GM21390 (cell line): ENCODE measurements around the gene NTM.
A peak's percentile ranks its signal among the peaks of the same experiment; 100 is the strongest.

Experiments
- ATAC-seq: cut with Tn5 transposase; IDR thresholded peaks from one replicate; pipeline ENCODE4 v1.9.1; 2021; ENCODE audit not compliant: unreplicated experiment

NTM gene

DNA sequence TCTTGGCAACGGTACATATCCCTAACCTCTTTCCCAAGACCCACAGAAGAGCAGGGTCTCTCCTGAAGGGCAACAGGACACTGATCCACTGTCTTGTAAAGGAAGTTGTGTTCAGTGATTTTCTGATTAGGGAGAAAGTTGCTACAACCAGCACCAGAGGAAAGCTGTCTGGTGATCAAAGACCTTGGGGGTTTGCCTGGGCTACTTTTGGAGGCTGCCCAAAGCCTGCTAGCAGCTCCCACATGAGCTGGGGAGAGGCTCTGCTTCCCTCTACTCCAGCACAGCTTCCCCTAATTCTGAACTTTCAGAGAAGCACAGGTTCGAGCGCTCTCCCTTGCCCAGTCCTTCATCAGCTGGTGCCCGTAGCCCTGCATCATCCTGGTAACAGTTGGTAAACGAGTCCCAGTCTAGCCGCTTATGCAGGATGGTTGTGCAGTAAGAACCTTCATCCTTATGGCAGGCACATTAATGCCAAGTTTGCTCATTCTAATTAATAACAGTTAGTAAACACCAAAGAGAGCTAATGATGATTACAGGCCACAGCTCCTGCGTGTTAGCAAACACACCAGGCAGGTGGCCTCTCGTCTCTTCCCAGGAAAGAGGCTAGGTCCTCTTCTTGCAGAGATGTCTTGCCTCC, 173.1 kb downstream of the NTM start:
- no peak for ATAC-seq

- no peak for ATAC-seq
Measured at GRCh38 chr11:131544591-131544990, 174.2 kb downstream of the NTM start.

DNA sequence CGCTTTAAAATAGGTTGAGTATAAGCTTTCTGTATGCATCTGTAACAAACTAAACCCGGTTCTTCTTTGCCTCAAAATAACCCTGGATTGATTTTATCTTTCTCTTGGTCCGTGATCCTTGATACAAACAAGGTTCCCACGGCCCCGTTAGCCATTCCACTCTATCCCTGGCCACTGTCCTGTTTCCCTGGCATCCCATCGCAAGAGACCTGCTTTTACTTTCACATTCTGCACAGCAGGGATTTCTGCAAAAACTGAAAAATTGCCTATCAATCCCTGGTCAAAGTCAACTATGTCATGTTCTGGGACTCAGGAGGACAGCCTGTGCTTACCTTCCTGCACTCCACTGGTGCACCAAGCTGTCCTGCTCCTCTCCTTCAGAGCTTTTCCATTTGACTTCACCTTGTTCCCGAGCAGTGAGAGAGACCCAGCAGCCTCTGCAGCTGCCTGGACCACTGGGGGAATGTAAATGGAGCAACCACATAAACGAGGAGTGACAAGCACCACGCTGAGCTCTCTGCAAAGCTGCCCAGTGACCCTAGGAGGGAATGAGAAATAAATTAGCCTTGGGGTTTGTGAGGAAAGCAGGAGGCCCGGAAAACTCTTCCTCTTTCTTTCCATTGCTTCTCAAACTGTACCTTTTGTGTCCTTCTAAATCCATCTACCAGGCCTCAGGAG, 175.9 kb downstream of the NTM start:
- ATAC-seq = no peak

DNA sequence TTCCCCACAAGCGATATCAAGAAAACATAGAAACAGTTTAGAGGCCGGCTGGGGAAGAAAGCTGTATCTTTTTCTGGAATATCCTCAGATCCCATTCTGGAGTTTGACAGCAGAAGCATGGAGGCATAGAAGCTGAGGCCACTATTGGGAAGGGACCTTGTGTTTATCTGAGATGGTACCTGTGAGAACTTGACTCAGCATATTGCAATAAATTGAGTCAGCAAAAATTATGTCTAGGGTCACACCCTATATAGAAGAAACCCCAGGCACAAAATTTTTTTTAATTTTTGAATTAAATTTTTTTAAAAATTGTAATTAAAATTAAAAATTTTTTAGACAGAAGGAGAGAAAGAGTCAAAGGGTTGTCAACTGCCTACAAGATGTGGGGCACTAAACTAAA, 178.7 kb downstream of the NTM start:
- no peak for ATAC-seq

DNA sequence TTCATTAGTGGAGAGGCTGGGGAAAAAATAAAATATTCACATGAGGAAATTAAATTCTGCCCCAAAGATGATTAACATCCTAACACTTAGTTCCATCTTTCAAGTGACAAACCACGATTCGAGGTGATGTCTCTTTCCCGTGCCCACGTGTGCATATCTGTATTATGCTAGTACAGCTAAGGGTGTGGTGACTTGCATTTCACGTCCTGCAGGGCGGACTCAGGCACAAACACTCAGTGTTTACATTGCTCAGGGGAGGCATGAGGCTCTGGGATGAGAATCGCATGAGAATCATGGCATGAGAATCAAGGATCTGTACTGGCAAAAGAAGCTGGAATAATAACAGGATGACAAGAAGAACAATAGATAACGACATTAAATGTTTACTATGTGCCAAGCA, 179.4 kb downstream of the NTM start:
- ATAC-seq = no peak

DNA sequence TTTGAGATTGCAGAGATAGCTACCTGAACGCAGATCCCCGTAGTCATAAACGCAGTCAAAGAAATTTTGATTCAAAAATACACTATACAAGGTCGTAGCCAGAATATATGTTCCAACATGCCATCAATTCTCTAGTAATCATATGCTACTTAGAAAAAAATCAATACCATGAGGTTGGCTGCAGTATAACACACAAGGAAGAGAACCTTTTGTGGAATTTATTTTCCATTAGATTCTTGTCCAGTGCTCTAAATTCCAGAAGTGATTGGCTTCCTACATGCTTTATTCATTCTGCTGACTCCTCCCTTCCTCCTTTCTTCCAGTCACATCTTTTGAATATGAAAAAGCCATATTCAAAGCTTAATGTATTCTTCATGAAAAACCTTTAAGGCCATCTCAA, 189.9 kb downstream of the NTM start:
- no peak for ATAC-seq

GRCh38 chr11:131561501-131561900, 191.1 kb downstream of the NTM start:
- no peak for ATAC-seq

DNA sequence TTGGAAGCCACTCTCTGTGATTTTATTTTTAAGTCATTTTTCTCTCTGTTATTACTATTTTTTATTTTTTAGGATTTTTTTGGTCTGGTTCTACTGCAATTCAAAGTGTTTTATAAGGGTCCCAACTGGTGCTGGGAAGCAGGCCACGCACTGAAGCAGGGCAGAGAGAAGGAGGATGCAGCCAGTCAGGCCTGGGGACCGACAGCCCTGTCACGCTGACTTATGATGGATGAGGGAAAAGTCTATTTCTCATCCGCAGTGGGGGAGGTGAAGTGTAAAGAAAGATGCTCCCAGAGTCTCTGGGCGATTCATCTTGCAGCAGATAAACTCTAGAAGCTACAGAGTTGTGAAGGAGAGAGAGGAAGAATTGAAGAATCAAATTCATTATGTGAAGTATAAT, 191.6 kb downstream of the NTM start:
- no peak for ATAC-seq

GRCh38 chr11:131568318-131568717, 197.9 kb downstream of the NTM start:
- no peak for ATAC-seq

DNA sequence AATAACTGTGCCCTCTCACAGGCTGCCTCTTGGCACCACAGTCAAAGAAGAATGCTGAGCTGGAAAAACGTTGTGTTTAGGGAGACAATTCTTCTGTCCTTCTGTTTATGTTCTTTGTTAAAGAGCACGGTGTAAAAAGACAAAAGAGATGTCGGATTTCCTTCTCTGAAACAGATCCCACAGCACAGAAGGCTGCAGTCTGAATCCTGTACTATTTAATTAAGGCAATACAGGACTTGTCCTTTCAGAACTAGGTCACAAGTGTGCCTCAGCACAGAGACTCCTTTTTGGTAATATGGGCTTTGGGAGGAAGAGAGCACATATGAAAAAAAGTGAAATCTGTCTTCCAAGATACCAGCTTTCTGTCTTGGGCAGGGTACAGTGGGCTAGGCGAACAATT, 201.2 kb downstream of the NTM start:
- ATAC-seq = no peak

DNA sequence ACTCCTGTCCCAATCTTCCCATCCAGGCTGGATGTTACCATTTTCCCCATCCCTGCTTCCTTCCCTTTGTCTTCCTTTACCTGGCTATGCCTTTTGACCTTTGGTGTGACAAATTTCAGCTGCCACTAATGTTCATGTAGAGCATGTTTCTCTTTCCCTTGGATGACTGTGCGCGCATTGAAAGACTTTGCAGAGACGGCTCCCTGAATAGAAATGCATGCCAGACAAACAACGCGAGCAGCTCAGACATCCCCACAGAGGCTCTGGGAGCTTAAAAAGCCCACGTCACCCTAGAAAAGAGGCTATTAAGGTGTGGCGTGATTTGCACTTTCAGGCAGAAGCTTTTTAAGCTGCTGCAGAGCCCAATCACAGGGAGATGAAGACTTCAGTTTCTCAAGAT, 202.0 kb downstream of the NTM start:
- ATAC-seq = no peak

GRCh38 chr11:131579932-131580387, 209.5 kb downstream of the NTM start:
- peak; percentile 66 for ATAC-seq

DNA sequence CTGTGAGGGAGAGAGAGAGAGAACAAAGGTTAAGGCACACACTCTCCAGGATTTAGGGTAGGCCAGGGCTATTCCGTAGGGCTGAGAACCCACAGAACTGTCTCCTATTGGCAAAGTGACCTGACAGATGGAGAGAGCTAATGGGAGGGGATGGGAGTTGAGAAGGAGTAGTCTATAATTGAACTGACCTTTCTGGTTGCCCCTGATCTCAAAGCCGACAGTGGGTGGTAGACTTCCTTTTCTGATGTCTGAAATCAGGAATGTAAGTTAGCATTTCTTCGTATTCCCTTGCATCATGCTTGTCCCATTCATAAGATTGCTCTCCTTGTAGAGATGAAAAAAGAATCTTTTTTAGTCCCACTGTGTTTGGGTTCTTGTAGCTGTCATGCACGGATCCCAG, 210.1 kb downstream of the NTM start:
- ATAC-seq = no peak

DNA sequence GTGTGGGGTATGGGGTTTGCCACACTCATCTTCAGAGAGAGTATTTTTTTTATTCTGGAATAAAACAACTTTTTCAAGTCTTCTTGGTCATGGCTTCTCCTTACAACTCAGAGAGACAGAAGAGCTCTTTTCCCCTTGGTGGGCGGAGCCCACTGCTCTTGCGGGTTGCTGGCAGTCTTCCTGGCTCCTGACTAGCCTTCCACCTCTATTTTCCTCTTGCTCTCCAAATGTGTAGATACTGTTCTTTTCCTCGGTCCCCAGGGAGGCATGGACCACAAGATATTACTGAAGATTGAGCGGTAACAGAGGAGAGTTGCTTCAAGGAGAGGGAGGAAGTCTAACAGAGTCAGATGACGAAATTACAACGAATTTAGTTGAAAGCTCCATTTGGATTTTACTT, 210.6 kb downstream of the NTM start:
- no peak for ATAC-seq

DNA sequence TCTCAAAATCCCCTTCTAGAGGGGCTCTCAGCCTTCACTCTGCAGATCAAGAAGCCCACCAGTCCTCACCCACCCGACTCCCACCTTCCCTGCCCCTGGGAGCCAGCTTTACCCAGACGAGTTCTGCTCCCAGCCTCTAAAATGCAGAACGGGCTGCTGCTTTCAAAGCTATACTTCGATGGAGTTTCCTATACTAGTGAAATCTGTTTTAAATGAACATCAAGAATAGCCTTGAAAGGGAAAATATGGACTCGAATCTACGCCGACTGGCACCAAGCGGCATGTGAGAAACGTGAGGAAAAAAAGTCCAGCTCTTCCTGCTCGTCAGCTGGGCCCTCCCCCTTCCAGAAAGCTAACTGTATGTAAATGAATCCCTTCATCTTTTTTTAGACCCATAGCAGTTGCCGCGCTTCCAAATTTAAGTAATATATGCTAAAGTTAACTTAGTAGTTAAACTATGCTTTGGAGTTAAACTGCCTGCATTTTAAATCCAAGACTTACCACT, 211.7 kb downstream of the NTM start:
- ATAC-seq = no peak

- no peak for ATAC-seq
Measured at GRCh38 chr11:131583421-131583820, 213.0 kb downstream of the NTM start.

DNA sequence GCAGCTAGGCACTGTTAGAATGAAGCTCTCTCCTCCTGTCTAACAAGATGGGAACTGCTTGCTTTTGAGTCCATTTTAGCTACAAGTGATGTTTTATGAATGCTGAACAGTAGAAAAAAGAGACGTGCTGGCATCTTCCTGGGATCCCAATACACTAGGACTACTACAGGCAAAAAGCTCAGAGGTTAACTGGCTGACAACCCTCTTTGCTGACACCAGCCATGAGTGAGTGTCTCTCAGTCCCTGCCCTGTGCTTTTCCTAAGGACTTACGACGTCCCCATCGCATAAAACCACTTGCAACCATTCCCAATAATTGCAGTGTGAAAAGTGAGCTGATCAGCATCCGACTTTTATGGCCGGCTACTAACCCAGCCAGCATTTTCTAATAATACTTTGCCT, 213.5 kb downstream of the NTM start:
- no peak for ATAC-seq

GRCh38 chr11:131584785-131585592, 214.6 kb downstream of the NTM start:
- ATAC-seq = no peak

DNA sequence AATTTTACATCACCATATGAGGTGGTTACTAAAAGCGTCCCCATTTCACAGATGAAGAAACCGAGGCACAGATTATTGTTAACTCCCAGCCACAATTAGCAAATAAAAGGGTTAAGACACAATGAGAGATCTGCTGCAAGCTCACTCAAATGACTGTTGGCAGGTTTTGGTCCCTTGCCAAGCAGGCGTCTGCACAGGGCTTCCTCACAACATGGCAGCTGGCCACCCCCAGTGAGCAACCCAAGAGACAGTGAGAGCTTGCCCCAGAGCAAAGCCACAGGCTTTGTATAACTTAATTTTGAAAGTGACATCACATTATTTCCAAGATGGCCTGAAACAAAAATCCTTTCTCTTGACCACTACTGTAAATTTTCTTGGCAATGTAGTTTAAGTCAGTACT, 217.6 kb downstream of the NTM start:
- ATAC-seq = no peak

DNA sequence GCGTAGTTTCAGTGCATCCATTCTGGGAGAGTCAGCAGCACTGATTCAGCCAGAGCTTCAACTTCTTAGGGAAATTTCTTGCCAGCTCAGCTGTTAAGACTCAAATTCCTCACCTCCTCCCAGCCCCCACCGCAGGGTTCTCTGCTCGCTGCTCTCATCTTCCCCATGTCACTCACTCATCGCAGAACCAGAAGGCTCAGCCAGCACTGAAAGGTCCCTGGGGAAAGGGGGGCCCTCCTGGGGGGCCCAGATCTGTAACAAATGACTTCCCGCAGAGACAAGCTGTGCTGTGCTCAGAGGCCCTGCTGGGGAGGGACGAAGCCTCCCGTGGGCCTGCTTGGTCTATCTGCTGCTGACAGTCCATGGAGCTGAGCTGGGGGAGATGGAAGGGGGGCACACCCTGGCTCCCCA, 220.6 kb downstream of the NTM start:
- no peak for ATAC-seq

- no peak for ATAC-seq
Measured at GRCh38 chr11:131592152-131592551, 221.7 kb downstream of the NTM start.

DNA sequence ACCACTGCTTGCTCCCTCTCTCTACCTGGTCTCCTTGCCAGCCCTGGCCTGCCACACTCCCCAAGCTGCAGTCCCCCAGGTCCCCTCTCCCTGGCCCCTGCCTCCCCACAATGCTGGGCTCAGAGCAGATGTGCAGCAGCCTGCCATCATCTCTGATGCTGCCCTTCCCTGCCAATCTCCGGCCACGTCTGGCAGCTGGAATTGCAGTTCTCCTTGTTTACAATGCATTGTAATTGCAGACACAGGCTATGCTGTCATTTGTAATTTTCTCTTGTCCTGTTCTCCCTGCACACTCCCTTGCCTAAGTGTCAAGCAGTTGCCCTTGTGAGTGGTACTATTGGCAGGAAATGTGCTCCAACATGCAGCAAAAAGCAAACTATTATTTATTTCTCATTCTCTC, 222.3 kb downstream of the NTM start:
- no peak for ATAC-seq
